Measurements from ENCODE around the gene IL13.

- TF ChIP-seq CTCF (optimal IDR thresholded peaks at IDR 0.05 in 1 of 3, IDR thresholded peaks at IDR 0.05 in 1 of 3, conservative IDR thresholded peaks at IDR 0.05 in 1 of 3; ENCODE audit: extremely low read depth in 1 of 3, insufficient read depth in 2 of 3, low read length in 3 of 3) (no peak), EZH2 (IDR thresholded peaks at IDR 0.05; ENCODE audit: low read length) (no peak)
These were observed 34.6 kb downstream of the IL13 start for GRCh38 chr5:132692632-132692967.

All from keratinocyte (primary cell).